ENCODE results near the gene PPIAL4G.
A peak's percentile ranks its signal among the peaks of the same experiment; 100 is the strongest.
"Not testable (repeated sequence)": the region's sequence is repeated elsewhere in the genome, so short reads cannot be mapped to it uniquely, and the experiment has no call there.

The PPIAL4G gene

DNA sequence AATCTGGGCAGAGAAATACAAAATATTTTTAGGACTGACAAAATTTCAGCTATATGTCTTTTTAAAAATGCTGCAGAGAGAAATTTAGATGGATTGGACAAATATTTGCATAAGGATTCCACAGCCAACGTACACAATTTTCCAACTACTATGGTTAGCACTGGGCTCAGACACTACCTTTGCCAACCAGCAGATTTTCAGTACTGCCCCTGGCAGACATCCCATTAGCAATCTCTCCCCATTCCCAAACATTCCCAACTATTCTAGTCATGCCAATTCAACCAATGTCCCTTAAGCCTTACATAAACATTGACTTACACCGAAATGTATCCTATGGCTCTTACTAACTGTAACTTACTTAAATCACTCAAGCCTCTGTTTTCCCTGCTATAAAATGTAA is 30.3 kb downstream of the PPIAL4G start:
- not testable (repeated sequence) for H3K9me3 Mint-ChIP-seq; H3K36me3 Mint-ChIP-seq (ENCODE audit: low read depth); H3K4me3 Mint-ChIP-seq; H3K27me3 Mint-ChIP-seq
- Mint-ChIP-seq H3K27ac (peak overlapping the region; percentile 31), H3K4me1 (ENCODE audit: low read depth) (peaks cover 15% of the 10 kb centered on the region)

DNA sequence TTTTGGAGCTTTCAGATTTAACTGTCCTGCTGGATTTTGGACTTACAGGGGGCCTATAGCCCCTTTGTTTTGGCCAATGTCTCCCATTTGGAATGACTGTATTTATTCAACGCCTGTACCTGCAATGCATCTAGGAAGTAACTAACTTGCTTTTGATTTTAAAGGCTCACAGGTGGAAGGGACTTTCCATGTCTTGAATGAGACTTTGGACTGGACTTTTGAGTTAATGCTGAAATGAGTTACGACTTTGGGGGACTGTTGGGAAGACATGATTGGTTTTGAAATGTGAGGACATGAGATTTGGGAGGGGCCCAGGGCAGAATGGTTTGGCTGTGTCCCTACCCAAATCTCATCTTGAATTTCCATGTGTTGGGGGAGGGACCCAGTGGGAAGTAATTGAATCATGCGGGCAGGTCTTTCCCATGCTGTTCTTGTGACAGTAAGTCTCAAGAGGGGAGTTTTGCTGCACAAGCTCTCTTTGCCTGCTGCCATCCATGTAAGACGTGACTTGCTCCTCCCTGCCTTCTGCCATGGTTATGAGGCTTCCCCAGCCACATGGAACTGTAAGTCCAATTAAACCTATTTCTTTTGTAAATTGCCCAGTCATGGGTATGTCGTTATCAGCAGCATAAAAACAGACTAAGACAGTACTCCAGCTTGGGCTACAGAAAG is 43.3 kb downstream of the PPIAL4G start:
- Mint-ChIP-seq H3K27ac (peak overlapping the region; percentile 26), H3K4me1 (ENCODE audit: low read depth) (peaks cover 52% of the 10 kb centered on the region)
- not testable (repeated sequence) for H3K4me3 Mint-ChIP-seq

DNA sequence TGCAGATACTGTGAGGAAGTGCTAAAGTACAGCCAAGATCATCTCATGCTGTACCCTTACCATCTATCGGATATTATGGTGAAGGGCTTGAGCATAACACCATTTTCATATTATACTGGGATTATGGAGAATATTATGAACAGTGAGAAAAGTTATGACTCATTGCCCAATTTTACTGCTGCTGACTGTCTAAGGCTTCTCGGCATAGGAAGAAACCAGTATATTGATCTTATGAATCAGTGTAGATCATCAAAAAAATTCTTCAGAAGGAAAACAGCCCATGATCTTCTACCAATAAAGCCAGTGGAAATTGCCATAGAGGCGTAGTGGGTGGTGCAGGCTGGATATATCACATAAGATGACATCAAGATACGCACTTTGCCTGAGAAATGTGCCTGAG is 47.7 kb downstream of the PPIAL4G start:
- no peak overlapping the region for H3K4me3 Mint-ChIP-seq
- H3K27ac Mint-ChIP-seq: no peak overlapping the region
- H3K36me3 Mint-ChIP-seq (ENCODE audit: low read depth): peaks cover 54% of the 10 kb centered on the region
- no peaks in the 10 kb centered on the region for H3K9me3 Mint-ChIP-seq
- H3K27me3 Mint-ChIP-seq: no peaks in the 10 kb centered on the region
- H3K4me1 Mint-ChIP-seq (ENCODE audit: low read depth): peaks cover 86% of the 10 kb centered on the region

More for the DNA sequence above, 43.3 kb downstream of the PPIAL4G start:
- H3K9me3 Mint-ChIP-seq, H3K27me3 Mint-ChIP-seq: not testable (repeated sequence)
- H3K36me3 Mint-ChIP-seq (ENCODE audit: low read depth): peaks cover 21% of the 10 kb centered on the region

DNA sequence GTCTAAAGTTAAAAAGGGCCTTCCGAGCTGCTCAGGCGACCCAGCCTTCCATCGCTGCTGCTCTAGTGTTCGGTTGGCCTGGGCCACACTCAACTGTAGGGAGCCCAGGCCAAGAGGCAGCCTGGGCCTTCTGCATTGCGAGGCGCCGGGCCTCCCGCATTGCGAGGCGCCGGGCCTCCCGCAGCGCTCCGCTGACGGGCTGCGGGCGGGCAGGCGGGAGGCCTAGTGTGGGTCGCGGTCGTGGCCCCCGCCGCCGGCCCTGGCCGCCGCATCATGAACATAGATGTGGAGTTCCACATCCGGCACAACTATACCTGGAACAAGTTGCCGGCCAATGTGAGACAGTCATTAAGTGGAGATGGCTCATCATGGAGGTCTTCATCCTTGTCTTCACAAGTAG is 48.3 kb downstream of the PPIAL4G start:
- Mint-ChIP-seq H3K36me3 (ENCODE audit: low read depth) (peaks cover 58% of the 10 kb centered on the region), H3K4me3 (no peak overlapping the region), H3K27me3 (no peaks in the 10 kb centered on the region), H3K4me1 (ENCODE audit: low read depth) (peaks cover 87% of the 10 kb centered on the region), H3K27ac (no peak overlapping the region), H3K9me3 (no peaks in the 10 kb centered on the region)

DNA sequence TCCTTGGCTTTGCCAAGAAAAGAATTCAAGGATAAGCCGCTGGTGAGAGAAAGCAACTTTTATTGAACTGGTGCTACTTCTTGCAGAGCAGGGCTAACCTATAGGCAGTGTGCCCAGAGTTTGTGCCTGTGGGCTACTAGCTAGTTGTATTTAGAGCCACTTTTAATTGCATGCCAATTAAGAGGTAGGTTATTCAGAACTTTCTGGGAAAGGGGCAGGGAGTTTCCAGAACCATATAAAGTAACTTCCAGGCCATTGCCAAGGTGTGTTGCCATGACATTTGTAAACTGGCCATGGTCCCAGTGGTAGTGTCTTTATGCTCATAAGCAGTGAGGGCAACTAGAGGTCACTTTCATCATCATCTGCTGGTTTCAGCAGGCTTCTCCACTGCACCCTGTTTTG is 50.2 kb downstream of the PPIAL4G start:
- peaks cover 85% of the 10 kb centered on the region for H3K4me1 Mint-ChIP-seq (ENCODE audit: low read depth)
- not testable (repeated sequence) for H3K9me3 Mint-ChIP-seq, H3K27ac Mint-ChIP-seq, H3K27me3 Mint-ChIP-seq, H3K4me3 Mint-ChIP-seq
- H3K36me3 Mint-ChIP-seq (ENCODE audit: low read depth): peaks cover 72% of the 10 kb centered on the region
